Liver (tissue), 9 donors: ENCODE results near the gene OR51B4. TPM values are rescaled to one million over a fixed set of nuclear protein-coding genes. Genes with fewer than 3 reads are reported as not detected.
"Not testable (repeated sequence)": the region's sequence is repeated elsewhere in the genome, so short reads cannot be mapped to it uniquely, and the experiment has no call there.

Experiments
- DNase-seq: peaks from one replicate; pipeline ENCODE4 v3.0.0-alpha.2; 2017; ENCODE audit warnings: low spot score
- H3K27ac ChIP-seq, 2 donors: one replicate each; pipeline ENCODE4 v1.7.0; 2013; ENCODE audit warnings: inconsistent platforms in 2 of 2, low read length in 2 of 2, control low read depth in 1 of 2, low read depth in 1 of 2, mild to moderate bottlenecking in 1 of 2
- H3K27me3 ChIP-seq, 4 donors: one replicate each; pipeline versions ENCODE4 v1.6.1 to v1.7.0; 2013; ENCODE audit warnings: low read length in 3 of 4, inconsistent platforms in 1 of 4, mild to moderate bottlenecking in 1 of 4, moderate library complexity in 1 of 4; ENCODE audit not compliant: control insufficient read depth in 4 of 4, insufficient read depth in 4 of 4
- H3K36me3 ChIP-seq, 4 donors: one replicate each; pipeline versions ENCODE4 v1.6.1 to v1.7.0; 2013; ENCODE audit warnings: low read length in 3 of 4, mild to moderate bottlenecking in 3 of 4, low read depth in 1 of 4, moderate library complexity in 1 of 4; ENCODE audit not compliant: control insufficient read depth in 4 of 4, insufficient read depth in 3 of 4
- H3K4me1 ChIP-seq, 4 donors: one replicate each; pipeline versions ENCODE4 v1.6.1 to v1.7.0; 2013; ENCODE audit warnings: low read length in 3 of 4, mild to moderate bottlenecking in 3 of 4, moderate library complexity in 1 of 4; ENCODE audit not compliant: control insufficient read depth in 4 of 4, insufficient read depth in 4 of 4
- H3K4me3 ChIP-seq, 3 donors: one replicate each; pipeline versions ENCODE4 v1.6.1 to v1.7.0; 2013; ENCODE audit warnings: low read length in 3 of 3, control low read depth in 1 of 3, low read depth in 1 of 3, mild to moderate bottlenecking in 1 of 3
- H3K9ac ChIP-seq, 2 donors: one replicate each; pipeline ENCODE4 v1.7.0; 2013; ENCODE audit warnings: low read length in 2 of 2, mild to moderate bottlenecking in 2 of 2, moderate library complexity in 2 of 2, control low read depth in 1 of 2, low read depth in 1 of 2
- H3K9me3 ChIP-seq, 4 donors: one replicate each; pipeline versions ENCODE4 v1.6.1 to v1.7.0; 2013; ENCODE audit warnings: low read length in 3 of 4; ENCODE audit not compliant: control insufficient read depth in 4 of 4
- EGR1 ChIP-seq, 2 donors: IDR thresholded peaks; 2 replicates each; pipeline ENCODE4 v1.6.1; 2016 to 2018; ENCODE audit warnings: antibody characterized with exemption in 2 of 2, low read depth in 2 of 2
- FOXA1 ChIP-seq: IDR thresholded peaks from 2 replicates; pipeline ENCODE4 v1.6.1; 2016; ENCODE audit warnings: antibody characterized with exemption
- FOXA2 ChIP-seq: IDR thresholded peaks from 2 replicates; pipeline ENCODE4 v1.6.1; 2016; ENCODE audit warnings: antibody characterized with exemption
- GABPA ChIP-seq, 2 donors: IDR thresholded peaks in 1 of 2; conservative IDR thresholded peaks in 1 of 2; 2 replicates each; pipeline ENCODE4 v1.6.1; 2016; ENCODE audit warnings: antibody characterized with exemption in 2 of 2, mild to moderate bottlenecking in 1 of 2, moderate library complexity in 1 of 2
- HNF4G ChIP-seq: IDR thresholded peaks from 2 replicates; pipeline ENCODE4 v1.6.1; 2016; ENCODE audit warnings: antibody characterized with exemption
- NR2F2 ChIP-seq: IDR thresholded peaks from 2 replicates; pipeline ENCODE4 v1.6.1; 2016; ENCODE audit warnings: antibody characterized with exemption
- RAD21 ChIP-seq, 2 donors: IDR thresholded peaks; 2 replicates each; pipeline ENCODE4 v1.6.1; 2016; ENCODE audit warnings: antibody characterized with exemption in 2 of 2, mild to moderate bottlenecking in 2 of 2
- SP1 ChIP-seq: IDR thresholded peaks from 2 replicates; pipeline ENCODE4 v1.6.1; 2018; ENCODE audit warnings: antibody characterized with exemption, mild to moderate bottlenecking
- TAF1 ChIP-seq: conservative IDR thresholded peaks from 2 replicates; pipeline ENCODE4 v1.6.1; 2016; ENCODE audit warnings: antibody characterized with exemption, mild to moderate bottlenecking
- whole genome bisulfite sequencing: extraction: QIAGEN DNeasy Blood & Tissue Kit; methylation state at CpG from one replicate; pipeline ENCODE4 v1.1.7; 2013; 5-methylcytosine and 5-hydroxymethylcytosine counted together
- polyA plus RNA-seq, 2 donors: library from polyadenylated mRNA; stranded (reverse) in 1 of 2; unstranded in 1 of 2; fragments of 200-250 nt in 1 of 2; fragments of >200 nt in 1 of 2; fragmentation: Nextera tagmentation in 1 of 2; extraction: Ambion mirVana in 1 of 2; gene quantifications; one replicate each; pipeline versions ENCODE4 v1.2.1 to v1.2.3, GENCODE V29; 2013 to 2015
- total RNA-seq, 2 donors: library from RNA; depleted of rRNA; stranded (reverse); fragments of >200 nt; gene quantifications; one replicate each; pipeline ENCODE4 v1.2.3, GENCODE V29; 2014
- TF ChIP-seq, protein P1 (sequence below): IDR thresholded peaks from 2 replicates; pipeline ENCODE4 v1.6.1; 2016; ENCODE audit warnings: antibody characterized with exemption, mild to moderate bottlenecking
- TF ChIP-seq, protein P2 (sequence below): IDR thresholded peaks from 2 replicates; pipeline ENCODE4 v1.6.1; 2016; ENCODE audit warnings: antibody characterized with exemption
- TF ChIP-seq, protein P3 (sequence below): IDR thresholded peaks from 2 replicates; pipeline ENCODE4 v1.6.1; 2016; ENCODE audit warnings: antibody characterized with exemption
- TF ChIP-seq, protein P4 (sequence below): fragments of 150-350 bp; IDR thresholded peaks from 2 replicates; pipeline ENCODE4 v1.5.1; 2017; ENCODE audit warnings: improper control_type of control experiment, low read depth, low read length; ENCODE audit not compliant: missing input control
- donor health status: healthy.
- donor health status: healthy.
- donor health status: healthy.
- donor health status: healthy.
- donor health status: healthy.

The OR51B4 gene
- total and polyA plus RNA-seq, 4 donors = not detected

DNA sequence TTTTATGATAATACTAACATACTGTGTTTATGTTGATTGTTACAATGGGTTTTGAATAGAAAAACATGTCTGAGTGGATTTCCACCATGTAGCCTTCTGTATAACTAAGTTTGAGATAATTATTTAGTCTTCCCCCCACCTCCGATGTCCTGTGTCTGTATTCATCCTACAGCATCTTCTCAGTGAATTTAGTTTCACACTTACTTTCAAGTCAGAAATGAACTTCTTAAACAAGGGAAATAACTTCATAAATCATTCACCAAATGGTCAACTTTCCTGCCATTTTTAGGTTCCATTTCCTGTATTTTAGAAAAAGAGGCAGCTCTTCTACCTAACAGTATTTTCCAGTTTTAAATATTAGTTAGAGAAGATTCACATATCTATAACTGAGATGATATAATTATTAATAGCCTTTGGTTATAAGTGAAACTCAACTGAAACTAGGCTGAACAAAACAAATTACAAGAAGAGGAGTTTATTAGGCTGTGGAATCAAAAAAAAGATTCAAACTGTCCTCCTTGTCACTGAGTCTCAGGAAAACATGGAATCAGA, 38.1 kb upstream of the OR51B4 start:
- no peaks in the 10 kb centered on the region for H3K9me3 ChIP-seq
- H3K36me3 ChIP-seq = no peaks in the 10 kb centered on the region
- WGBS = 88% methylated on average over 1 of the region's 1 CpG
- DNase-seq = no peak
- no peaks in the 10 kb centered on the region for H3K27me3 ChIP-seq
- H3K27ac ChIP-seq = no peak overlapping the region
- TF ChIP-seq FOXA2 (no peak), FOXA1 (no peak), NR2F2 (no peak), HNF4G (no peak), RAD21 (IDR thresholded peaks at IDR 0.05) (no peak), SP1 (no peak), TAF1 (no peak), GABPA (IDR thresholded peaks at IDR 0.05 in 1 of 2, conservative IDR thresholded peaks at IDR 0.05 in 1 of 2) (no peak), EGR1 (IDR thresholded peaks at IDR 0.05; ENCODE audit: low read depth in 2 of 2) (no peak)
- TF ChIP-seq, protein P1, sequence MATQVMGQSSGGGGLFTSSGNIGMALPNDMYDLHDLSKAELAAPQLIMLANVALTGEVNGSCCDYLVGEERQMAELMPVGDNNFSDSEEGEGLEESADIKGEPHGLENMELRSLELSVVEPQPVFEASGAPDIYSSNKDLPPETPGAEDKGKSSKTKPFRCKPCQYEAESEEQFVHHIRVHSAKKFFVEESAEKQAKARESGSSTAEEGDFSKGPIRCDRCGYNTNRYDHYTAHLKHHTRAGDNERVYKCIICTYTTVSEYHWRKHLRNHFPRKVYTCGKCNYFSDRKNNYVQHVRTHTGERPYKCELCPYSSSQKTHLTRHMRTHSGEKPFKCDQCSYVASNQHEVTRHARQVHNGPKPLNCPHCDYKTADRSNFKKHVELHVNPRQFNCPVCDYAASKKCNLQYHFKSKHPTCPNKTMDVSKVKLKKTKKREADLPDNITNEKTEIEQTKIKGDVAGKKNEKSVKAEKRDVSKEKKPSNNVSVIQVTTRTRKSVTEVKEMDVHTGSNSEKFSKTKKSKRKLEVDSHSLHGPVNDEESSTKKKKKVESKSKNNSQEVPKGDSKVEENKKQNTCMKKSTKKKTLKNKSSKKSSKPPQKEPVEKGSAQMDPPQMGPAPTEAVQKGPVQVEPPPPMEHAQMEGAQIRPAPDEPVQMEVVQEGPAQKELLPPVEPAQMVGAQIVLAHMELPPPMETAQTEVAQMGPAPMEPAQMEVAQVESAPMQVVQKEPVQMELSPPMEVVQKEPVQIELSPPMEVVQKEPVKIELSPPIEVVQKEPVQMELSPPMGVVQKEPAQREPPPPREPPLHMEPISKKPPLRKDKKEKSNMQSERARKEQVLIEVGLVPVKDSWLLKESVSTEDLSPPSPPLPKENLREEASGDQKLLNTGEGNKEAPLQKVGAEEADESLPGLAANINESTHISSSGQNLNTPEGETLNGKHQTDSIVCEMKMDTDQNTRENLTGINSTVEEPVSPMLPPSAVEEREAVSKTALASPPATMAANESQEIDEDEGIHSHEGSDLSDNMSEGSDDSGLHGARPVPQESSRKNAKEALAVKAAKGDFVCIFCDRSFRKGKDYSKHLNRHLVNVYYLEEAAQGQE = no peak
- TF ChIP-seq, protein P2, sequence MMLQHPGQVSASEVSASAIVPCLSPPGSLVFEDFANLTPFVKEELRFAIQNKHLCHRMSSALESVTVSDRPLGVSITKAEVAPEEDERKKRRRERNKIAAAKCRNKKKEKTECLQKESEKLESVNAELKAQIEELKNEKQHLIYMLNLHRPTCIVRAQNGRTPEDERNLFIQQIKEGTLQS = no peak
- TF ChIP-seq, protein P3, sequence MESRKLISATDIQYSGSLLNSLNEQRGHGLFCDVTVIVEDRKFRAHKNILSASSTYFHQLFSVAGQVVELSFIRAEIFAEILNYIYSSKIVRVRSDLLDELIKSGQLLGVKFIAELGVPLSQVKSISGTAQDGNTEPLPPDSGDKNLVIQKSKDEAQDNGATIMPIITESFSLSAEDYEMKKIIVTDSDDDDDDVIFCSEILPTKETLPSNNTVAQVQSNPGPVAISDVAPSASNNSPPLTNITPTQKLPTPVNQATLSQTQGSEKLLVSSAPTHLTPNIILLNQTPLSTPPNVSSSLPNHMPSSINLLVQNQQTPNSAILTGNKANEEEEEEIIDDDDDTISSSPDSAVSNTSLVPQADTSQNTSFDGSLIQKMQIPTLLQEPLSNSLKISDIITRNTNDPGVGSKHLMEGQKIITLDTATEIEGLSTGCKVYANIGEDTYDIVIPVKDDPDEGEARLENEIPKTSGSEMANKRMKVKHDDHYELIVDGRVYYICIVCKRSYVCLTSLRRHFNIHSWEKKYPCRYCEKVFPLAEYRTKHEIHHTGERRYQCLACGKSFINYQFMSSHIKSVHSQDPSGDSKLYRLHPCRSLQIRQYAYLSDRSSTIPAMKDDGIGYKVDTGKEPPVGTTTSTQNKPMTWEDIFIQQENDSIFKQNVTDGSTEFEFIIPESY = no peak
- TF ChIP-seq, protein P4, sequence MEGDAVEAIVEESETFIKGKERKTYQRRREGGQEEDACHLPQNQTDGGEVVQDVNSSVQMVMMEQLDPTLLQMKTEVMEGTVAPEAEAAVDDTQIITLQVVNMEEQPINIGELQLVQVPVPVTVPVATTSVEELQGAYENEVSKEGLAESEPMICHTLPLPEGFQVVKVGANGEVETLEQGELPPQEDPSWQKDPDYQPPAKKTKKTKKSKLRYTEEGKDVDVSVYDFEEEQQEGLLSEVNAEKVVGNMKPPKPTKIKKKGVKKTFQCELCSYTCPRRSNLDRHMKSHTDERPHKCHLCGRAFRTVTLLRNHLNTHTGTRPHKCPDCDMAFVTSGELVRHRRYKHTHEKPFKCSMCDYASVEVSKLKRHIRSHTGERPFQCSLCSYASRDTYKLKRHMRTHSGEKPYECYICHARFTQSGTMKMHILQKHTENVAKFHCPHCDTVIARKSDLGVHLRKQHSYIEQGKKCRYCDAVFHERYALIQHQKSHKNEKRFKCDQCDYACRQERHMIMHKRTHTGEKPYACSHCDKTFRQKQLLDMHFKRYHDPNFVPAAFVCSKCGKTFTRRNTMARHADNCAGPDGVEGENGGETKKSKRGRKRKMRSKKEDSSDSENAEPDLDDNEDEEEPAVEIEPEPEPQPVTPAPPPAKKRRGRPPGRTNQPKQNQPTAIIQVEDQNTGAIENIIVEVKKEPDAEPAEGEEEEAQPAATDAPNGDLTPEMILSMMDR = no peak
- H3K9ac ChIP-seq = no peak overlapping the region
- H3K4me3 ChIP-seq = no peak overlapping the region
- no peaks in the 10 kb centered on the region for H3K4me1 ChIP-seq

DNA sequence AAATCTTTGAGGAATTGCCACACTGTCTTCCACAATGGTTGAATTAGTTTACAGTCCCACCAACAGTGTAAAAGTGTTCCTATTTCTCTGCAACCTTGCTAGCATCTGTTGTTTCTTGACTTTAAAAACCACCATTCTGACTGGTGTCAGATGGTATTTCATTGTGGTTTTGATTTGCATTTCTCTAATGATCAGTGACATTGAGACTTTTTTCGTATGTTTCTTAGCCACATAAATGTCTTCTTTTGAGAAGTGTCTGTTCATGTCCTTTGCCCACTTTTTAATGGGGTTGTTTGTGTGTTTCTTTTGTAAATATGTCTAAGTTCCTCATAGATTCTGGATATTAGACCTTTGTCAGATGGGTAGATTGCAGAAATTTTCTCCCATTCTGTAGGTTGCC, 35.5 kb upstream of the OR51B4 start:
- H3K27ac ChIP-seq, H3K4me3 ChIP-seq, H3K27me3 ChIP-seq, H3K9ac ChIP-seq, H3K9me3 ChIP-seq, DNase-seq, H3K4me1 ChIP-seq, H3K36me3 ChIP-seq: not testable (repeated sequence)
- 67% methylated on average over 1 of the region's 1 CpG for WGBS
